Body of pancreas (tissue), 4 donors: ENCODE data around the gene BABAM2.

Experiments used
- POLR2A ChIP-seq, 3 donors: fragments of 450-650 bp; IDR thresholded peaks; one replicate each; pipeline ENCODE4 v1.6.1; 2016; ENCODE audit warnings: antibody characterized with exemption in 3 of 3, mild to moderate bottlenecking in 2 of 3
- TF ChIP-seq, protein P1 (sequence below), 7 experiments: fragments of 450-650 bp in 4 of 7; fragments of 200-600 bp in 3 of 7; sonication (generic) in 3 of 7; IDR thresholded peaks; one replicate each; pipeline ENCODE4 v1.5.1; 2016 to 2019; ENCODE audit warnings: antibody characterized with exemption in 7 of 7

DNA sequence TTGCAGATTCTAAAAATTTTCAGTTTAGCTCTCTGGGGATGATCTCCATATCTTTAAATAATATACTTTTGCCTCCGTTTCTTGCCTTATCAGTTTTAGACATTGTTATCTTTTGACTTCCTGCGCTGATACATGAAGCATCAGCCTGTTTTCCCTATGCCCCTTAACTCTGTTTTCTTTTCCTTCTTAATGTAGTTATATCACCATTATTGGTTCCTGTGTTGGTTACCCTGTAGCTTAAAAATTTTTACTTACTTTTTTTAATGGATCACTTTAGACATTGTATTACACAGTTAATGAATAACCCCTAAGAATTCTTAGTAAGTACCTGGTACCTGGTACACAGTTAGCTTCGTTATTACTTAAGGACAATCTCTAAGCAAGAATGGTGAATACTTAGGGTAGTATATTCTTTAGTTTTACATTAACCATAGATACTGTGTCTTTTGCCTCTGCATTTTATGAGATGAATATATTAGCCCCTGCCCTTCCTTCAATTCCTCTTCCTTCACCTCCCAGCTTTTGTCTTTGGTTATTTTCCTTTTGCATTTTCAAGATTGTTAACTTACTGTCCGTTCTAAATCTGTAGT, 40.9 kb downstream of the BABAM2 start:
- TF ChIP-seq, protein P1, sequence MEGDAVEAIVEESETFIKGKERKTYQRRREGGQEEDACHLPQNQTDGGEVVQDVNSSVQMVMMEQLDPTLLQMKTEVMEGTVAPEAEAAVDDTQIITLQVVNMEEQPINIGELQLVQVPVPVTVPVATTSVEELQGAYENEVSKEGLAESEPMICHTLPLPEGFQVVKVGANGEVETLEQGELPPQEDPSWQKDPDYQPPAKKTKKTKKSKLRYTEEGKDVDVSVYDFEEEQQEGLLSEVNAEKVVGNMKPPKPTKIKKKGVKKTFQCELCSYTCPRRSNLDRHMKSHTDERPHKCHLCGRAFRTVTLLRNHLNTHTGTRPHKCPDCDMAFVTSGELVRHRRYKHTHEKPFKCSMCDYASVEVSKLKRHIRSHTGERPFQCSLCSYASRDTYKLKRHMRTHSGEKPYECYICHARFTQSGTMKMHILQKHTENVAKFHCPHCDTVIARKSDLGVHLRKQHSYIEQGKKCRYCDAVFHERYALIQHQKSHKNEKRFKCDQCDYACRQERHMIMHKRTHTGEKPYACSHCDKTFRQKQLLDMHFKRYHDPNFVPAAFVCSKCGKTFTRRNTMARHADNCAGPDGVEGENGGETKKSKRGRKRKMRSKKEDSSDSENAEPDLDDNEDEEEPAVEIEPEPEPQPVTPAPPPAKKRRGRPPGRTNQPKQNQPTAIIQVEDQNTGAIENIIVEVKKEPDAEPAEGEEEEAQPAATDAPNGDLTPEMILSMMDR (IDR thresholded peaks at IDR 0.05) = no peak
- TF ChIP-seq POLR2A (IDR thresholded peaks at IDR 0.05) = no peak
